ENCODE measurements around the gene GPR156.

DNA sequence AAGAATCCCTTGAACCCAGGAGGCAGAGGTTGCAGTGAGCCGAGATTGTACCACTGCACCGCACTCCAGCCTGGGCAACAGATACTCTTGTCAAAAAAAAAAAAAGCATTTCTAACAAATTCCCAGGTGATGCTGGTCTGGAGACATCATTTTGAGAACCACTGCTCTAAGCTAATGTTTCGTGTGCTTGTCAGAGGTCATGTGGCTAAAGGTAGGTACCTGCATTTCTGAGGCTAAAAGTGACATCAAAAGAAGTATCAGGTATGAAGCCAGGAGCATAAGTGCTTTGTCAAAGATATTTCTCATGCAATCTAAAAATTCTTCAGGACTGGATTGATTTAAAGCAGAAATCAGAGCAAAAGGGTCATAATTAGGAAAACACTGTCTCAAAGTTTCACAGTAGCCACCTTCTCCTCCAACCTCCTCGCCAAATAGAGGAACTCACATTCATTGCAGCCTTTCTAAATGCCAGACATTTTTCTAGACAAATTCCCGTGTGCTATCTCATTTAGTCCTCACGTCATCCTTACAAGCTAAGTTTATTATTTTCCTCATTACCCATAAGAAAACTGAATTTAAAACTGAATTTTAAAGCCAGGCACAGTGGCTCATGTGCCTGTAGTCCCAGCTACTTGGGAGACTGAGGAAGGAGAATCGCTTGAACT, 165.0 kb downstream of the GPR156 start:
- TF ChIP-seq CTCF (IDR thresholded peaks at IDR 0.05): no peak
- TF ChIP-seq POLR2A (IDR thresholded peaks at IDR 0.05): no peak

Data from adrenal gland (tissue), 5 donors.